Smooth muscle cell (in vitro differentiated cells): ENCODE results near the gene TTC36. TPM values are rescaled to one million over a fixed set of nuclear protein-coding genes. Genes with fewer than 3 reads are reported as not detected.

Experiments used
- DNase-seq: peaks from one replicate; lab custom pipeline; 2025; ENCODE audit not compliant: unreplicated experiment; lab: John Stamatoyannopoulos, UW
- H2AFZ ChIP-seq: fragments of 200-600 bp; sonication (generic); 2 replicates; pipeline ENCODE4 v1.6.0; 2016; ENCODE audit warnings: antibody characterized with exemption, low read depth, mild to moderate bottlenecking
- H3F3A ChIP-seq: fragments of 200-600 bp; sonication (generic); 2 replicates; pipeline ENCODE4 v1.6.0; 2017; ENCODE audit warnings: antibody characterized with exemption, low read depth
- H3K27ac ChIP-seq: fragments of 200-600 bp; sonication (generic); 2 replicates; pipeline ENCODE4 v1.5.1; 2016; ENCODE audit warnings: low read depth, mild to moderate bottlenecking
- H3K27me3 ChIP-seq: fragments of 200-600 bp; sonication (generic); 2 replicates; pipeline ENCODE4 v1.6.1; 2016; ENCODE audit warnings: low read depth, mild to moderate bottlenecking
- H3K36me3 ChIP-seq: fragments of 200-600 bp; sonication (generic); 2 replicates; pipeline ENCODE4 v1.5.1; 2016; ENCODE audit warnings: low read depth
- H3K4me1 ChIP-seq: fragments of 200-600 bp; sonication (generic); 2 replicates; pipeline ENCODE4 v1.5.1; 2016; ENCODE audit warnings: low read depth
- H3K4me2 ChIP-seq: fragments of 200-600 bp; sonication (generic); 2 replicates; pipeline ENCODE4 v1.6.0; 2016; ENCODE audit warnings: mild to moderate bottlenecking
- H3K4me3 ChIP-seq: fragments of 200-600 bp; sonication (generic); 2 replicates; pipeline ENCODE4 v1.5.1; 2016; ENCODE audit warnings: mild to moderate bottlenecking
- H3K79me2 ChIP-seq: fragments of 200-600 bp; sonication (generic); 2 replicates; pipeline ENCODE4 v1.6.0; 2016; ENCODE audit warnings: low read depth, mild to moderate bottlenecking
- H3K9ac ChIP-seq: fragments of 200-600 bp; sonication (generic); 2 replicates; pipeline ENCODE4 v1.6.0; 2016; ENCODE audit warnings: low read depth
- H3K9me3 ChIP-seq: fragments of 200-600 bp; sonication (generic); replicated peaks from 2 replicates; pipeline ENCODE4 v1.5.1; 2016; ENCODE audit warnings: low read depth
- H4K20me1 ChIP-seq: fragments of 200-600 bp; sonication (generic); 2 replicates; pipeline ENCODE4 v1.6.0; 2016; ENCODE audit warnings: low read depth
- CTCF ChIP-seq: fragments of 200-600 bp; sonication (generic); IDR thresholded peaks from 2 replicates; pipeline ENCODE4 v1.5.1; 2017; ENCODE audit warnings: borderline replicate concordance, mild to moderate bottlenecking, antibody characterized with exemption; ENCODE audit not compliant: insufficient read depth, poor library complexity, severe bottlenecking
- whole genome bisulfite sequencing: methylation state at CpG from one replicate; pipeline ENCODE4 v1.1.7; 2016; ENCODE audit warnings: low lambda C conversion rate; 5-methylcytosine and 5-hydroxymethylcytosine counted together
- polyA plus RNA-seq: library from polyadenylated mRNA; unstranded; fragments of >200 nt; fragmentation: Nextera tagmentation; extraction: Ambion mirVana; gene quantifications from 2 replicates; pipeline ENCODE4 v1.2.1, GENCODE V29; 2016
- total RNA-seq: library from RNA; depleted of rRNA; stranded (reverse); fragments of >200 nt; gene quantifications from 2 replicates; pipeline ENCODE4 v1.2.3, GENCODE V29; 2014

Gene TTC36
- total and polyA plus RNA-seq, 2 experiments from 2014 or later = 0.31 TPM; not detected in 1

- Histone ChIP-seq H3K9me3 (no peaks in the 10 kb centered on the region), H3K4me2 (no peak overlapping the region), H3K9ac (no peak overlapping the region), H3K4me3 (no peak overlapping the region), H3K27ac (no peak overlapping the region), H2AFZ (no peak overlapping the region), H4K20me1 (no peaks in the 10 kb centered on the region), H3K36me3 (peaks cover 23% of the 10 kb centered on the region), H3K4me1 (no peaks in the 10 kb centered on the region), H3F3A (peaks cover 6% of the 10 kb centered on the region), H3K79me2 (no peaks in the 10 kb centered on the region), H3K27me3 (no peaks in the 10 kb centered on the region)
- 82% methylated on average over 6 of the region's 6 CpGs for WGBS
- DNase-seq = no peak
- TF ChIP-seq CTCF = no peak
Measured at GRCh38 chr11:118522571-118523072, 4.7 kb upstream of the TTC36 start.

DNA sequence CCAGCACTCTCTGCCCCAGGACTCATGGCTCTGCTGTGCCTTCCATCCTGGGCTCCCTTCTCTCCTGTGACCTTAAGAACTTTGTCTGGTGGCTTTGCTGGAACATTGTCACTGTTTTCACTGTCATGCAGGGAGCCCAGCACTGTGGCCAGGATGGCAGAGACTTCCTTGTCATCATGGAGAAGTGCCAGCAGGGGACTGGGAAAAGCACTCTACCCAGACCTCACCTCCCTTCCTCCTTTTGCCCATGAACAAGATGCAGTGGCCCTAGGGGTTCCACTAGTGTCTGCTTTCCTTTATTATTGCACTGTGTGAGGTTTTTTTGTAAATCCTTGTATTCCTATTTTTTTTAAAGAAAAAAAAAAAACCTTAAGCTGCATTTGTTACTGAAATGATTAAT, 2.9 kb upstream of the TTC36 start:
- H3K4me2 ChIP-seq = no peak overlapping the region
- no peaks in the 10 kb centered on the region for H3K4me1 ChIP-seq

GRCh38 chr11:118524757-118525470, 2.4 kb upstream of the TTC36 start:
- Histone ChIP-seq H3K36me3 (peaks cover 17% of the 10 kb centered on the region), H3K27me3 (no peaks in the 10 kb centered on the region), H3K79me2 (no peaks in the 10 kb centered on the region), H3K4me1 (peaks cover 2% of the 10 kb centered on the region), H3K9ac (no peak overlapping the region), H3K4me2 (no peak overlapping the region), H2AFZ (no peak overlapping the region), H3K27ac (no peak overlapping the region), H3K9me3 (no peaks in the 10 kb centered on the region), H3F3A (peaks cover 6% of the 10 kb centered on the region), H4K20me1 (no peaks in the 10 kb centered on the region), H3K4me3 (no peak overlapping the region)
- TF ChIP-seq CTCF = no peak
- DNase-seq = no peak
- WGBS = 95% methylated on average over 6 of the region's 6 CpGs

More for the DNA sequence above, 2.9 kb upstream of the TTC36 start:
- H3K79me2 ChIP-seq = no peaks in the 10 kb centered on the region
- no peak for TF ChIP-seq CTCF
- DNase-seq = no peak
- no peaks in the 10 kb centered on the region for H3K9me3 ChIP-seq
- no peak overlapping the region for H3K9ac ChIP-seq
- H3K36me3 ChIP-seq = peaks cover 22% of the 10 kb centered on the region
- no peaks in the 10 kb centered on the region for H4K20me1 ChIP-seq
- H3K27ac ChIP-seq = no peak overlapping the region
- no peak overlapping the region for H2AFZ ChIP-seq
- no peak overlapping the region for H3K4me3 ChIP-seq
- H3K27me3 ChIP-seq = no peaks in the 10 kb centered on the region
- peaks cover 6% of the 10 kb centered on the region for H3F3A ChIP-seq

GRCh38 chr11:118526688-118527087, 586 bp upstream of the TTC36 start:
- no peak for TF ChIP-seq CTCF
- H3K27me3 ChIP-seq = no peaks in the 10 kb centered on the region
- H3K4me1 ChIP-seq = peaks cover 7% of the 10 kb centered on the region
- H2AFZ ChIP-seq = no peak overlapping the region
- no peak overlapping the region for H3K4me2 ChIP-seq
- 95% methylated on average over 2 of the region's 2 CpGs for WGBS
- H3K9me3 ChIP-seq = no peaks in the 10 kb centered on the region
- no peaks in the 10 kb centered on the region for H4K20me1 ChIP-seq
- no peak overlapping the region for H3K4me3 ChIP-seq
- no peak overlapping the region for H3K9ac ChIP-seq
- no peak overlapping the region for H3K27ac ChIP-seq
- DNase-seq = no peak
- H3K36me3 ChIP-seq = peaks cover 2% of the 10 kb centered on the region
- peaks cover 6% of the 10 kb centered on the region for H3F3A ChIP-seq
- H3K79me2 ChIP-seq = no peaks in the 10 kb centered on the region
